Small intestine (tissue), 7 donors: ENCODE data around the gene CRTAC1. TPM values are rescaled to one million over a fixed set of nuclear protein-coding genes. Genes with fewer than 3 reads are reported as not detected.
A peak's percentile ranks its signal among the peaks of the same experiment; 100 is the strongest.

ENCODE experiments used
- DNase-seq, 2 donors: peaks; one replicate each; pipeline versions ENCODE4 v3.0.0 to v3.0.0-alpha.2; 2013
- FAIRE-seq: peaks from 2 replicates; lab custom pipeline; 2012; peaks lifted over from hg19 to GRCh38; lab: Jason Lieb, UNC
- H3K27ac ChIP-seq, 3 donors: one replicate each; pipeline ENCODE4 v1.5.1; 2013; ENCODE audit warnings: low read length in 2 of 3, mild to moderate bottlenecking in 2 of 3, control low read depth in 1 of 3, inconsistent platforms in 1 of 3, low read depth in 1 of 3, moderate library complexity in 1 of 3
- H3K27me3 ChIP-seq, 3 donors: one replicate each; pipeline ENCODE4 v1.6.1; 2013; ENCODE audit warnings: low read length in 3 of 3, inconsistent platforms in 1 of 3; ENCODE audit not compliant: control insufficient read depth in 3 of 3, insufficient read depth in 3 of 3
- H3K36me3 ChIP-seq, 3 donors: one replicate each; pipeline ENCODE4 v1.6.1; 2013; ENCODE audit warnings: low read length in 3 of 3, inconsistent platforms in 1 of 3, low read depth in 1 of 3, mild to moderate bottlenecking in 1 of 3, moderate library complexity in 1 of 3; ENCODE audit not compliant: control insufficient read depth in 3 of 3, insufficient read depth in 2 of 3
- H3K4me1 ChIP-seq, 3 donors: one replicate each; pipeline ENCODE4 v1.6.1; 2013; ENCODE audit warnings: low read length in 2 of 3, inconsistent platforms in 1 of 3, low read depth in 1 of 3, mild to moderate bottlenecking in 1 of 3, moderate library complexity in 1 of 3; ENCODE audit not compliant: control insufficient read depth in 3 of 3, insufficient read depth in 2 of 3
- H3K4me3 ChIP-seq, 3 donors: one replicate each; pipeline ENCODE4 v1.5.1; 2013; ENCODE audit warnings: low read length in 3 of 3, control low read depth in 1 of 3, inconsistent platforms in 1 of 3, low read depth in 1 of 3, mild to moderate bottlenecking in 1 of 3, moderate library complexity in 1 of 3
- H3K9me3 ChIP-seq, 2 donors: one replicate each; pipeline ENCODE4 v1.6.1; 2013; ENCODE audit warnings: low read depth in 1 of 2, low read length in 1 of 2; ENCODE audit not compliant: control insufficient read depth in 2 of 2, insufficient read depth in 1 of 2
- WGBS, 3 donors: extraction: QIAGEN DNeasy Blood & Tissue Kit; methylation state at CpG; one replicate each; pipeline ENCODE4 v1.1.7; 2013; 5-methylcytosine and 5-hydroxymethylcytosine counted together
- polyA plus RNA-seq, 4 donors: library from polyadenylated mRNA; stranded (reverse) in 3 of 4; unstranded in 1 of 4; fragments of 200-250 nt in 3 of 4; fragments of 120-200 nt in 1 of 4; gene quantifications; one replicate each; pipeline versions ENCODE4 v1.2.1 to v1.2.3, GENCODE V29; 2013
- donor health status: healthy with polysubstance abuse.
- donor health status: control.
- donor health status: control.
- donor health status: Bipolar disorder and iron deficiency.
- donor health status: healthy.

CRTAC1 gene
- polyA plus RNA-seq, 4 donors = 0.75 to 2.3 TPM; not detected in 2

- no peak for DNase-seq
- Histone ChIP-seq H3K4me1 (no peaks in the 10 kb centered on the region), H3K27me3 (peaks cover 0 to 2% (median 0%) of the 10 kb centered on the region in 3 donors), H3K36me3 (no peaks in the 10 kb centered on the region), H3K27ac (no peak overlapping the region), H3K4me3 (no peak overlapping the region), H3K9me3 (no peaks in the 10 kb centered on the region)
- FAIRE-seq = no peak
- WGBS, 3 donors = 52 to 83% (median 76%) methylated on average over 3 of the region's 3 CpGs
Observed at GRCh38 chr10:97883092-97883485, 147.3 kb downstream of the CRTAC1 start.

GRCh38 chr10:97882142-97883091 lies 148.0 kb downstream of the CRTAC1 start:
- H3K27me3 ChIP-seq = peaks cover 0 to 2% (median 0%) of the 10 kb centered on the region in 3 donors
- WGBS, 3 donors = 60 to 72% (median 67%) methylated on average over 11 of the region's 11 CpGs
- no peak overlapping the region for H3K27ac ChIP-seq
- FAIRE-seq (no peak), DNase-seq (peak in 1 of 2 donors; percentile 75)
- H3K4me3 ChIP-seq = no peak overlapping the region
- no peaks in the 10 kb centered on the region for H3K36me3 ChIP-seq
- H3K4me1 ChIP-seq = no peaks in the 10 kb centered on the region
- no peaks in the 10 kb centered on the region for H3K9me3 ChIP-seq

- H3K27me3 ChIP-seq = peaks cover 0 to 2% (median 0%) of the 10 kb centered on the region in 3 donors
- FAIRE-seq (no peak), DNase-seq (no peak)
- H3K27ac ChIP-seq = no peak overlapping the region
- no peaks in the 10 kb centered on the region for H3K4me1 ChIP-seq
- H3K9me3 ChIP-seq = no peaks in the 10 kb centered on the region
- WGBS, 3 donors = 92 to 94% (median 93%) methylated on average over 10 of the region's 10 CpGs
- no peaks in the 10 kb centered on the region for H3K36me3 ChIP-seq
- no peak overlapping the region for H3K4me3 ChIP-seq
Observed at GRCh38 chr10:97880109-97880508, 150.3 kb downstream of the CRTAC1 start.

- Histone ChIP-seq H3K36me3 (no peaks in the 10 kb centered on the region), H3K4me1 (no peaks in the 10 kb centered on the region), H3K27ac (no peak overlapping the region), H3K4me3 (no peak overlapping the region), H3K9me3 (no peaks in the 10 kb centered on the region), H3K27me3 (no peaks in the 10 kb centered on the region)
- DNase-seq (peak in 1 of 2 donors; percentile 16), FAIRE-seq (no peak)
- 79 to 87% (median 85%) methylated on average over 5 of the region's 5 CpGs for WGBS, 3 donors
Observed at GRCh38 chr10:97879241-97879640, 151.2 kb downstream of the CRTAC1 start.

GRCh38 chr10:97876402-97876801 lies 154.0 kb downstream of the CRTAC1 start:
- FAIRE-seq = no peak
- no peaks in the 10 kb centered on the region for H3K4me1 ChIP-seq
- H3K27me3 ChIP-seq = peaks cover 0 to 1% (median 0%) of the 10 kb centered on the region in 3 donors
- H3K27ac ChIP-seq = no peak overlapping the region
- H3K36me3 ChIP-seq = no peaks in the 10 kb centered on the region
- no peaks in the 10 kb centered on the region for H3K9me3 ChIP-seq
- 67 to 83% (median 75%) methylated on average over 4 of the region's 4 CpGs for WGBS, 3 donors
- no peak for DNase-seq
- H3K4me3 ChIP-seq = no peak overlapping the region

GRCh38 chr10:97875391-97875790 lies 155.0 kb downstream of the CRTAC1 start:
- FAIRE-seq (no peak), DNase-seq (no peak)
- no peak overlapping the region for H3K4me3 ChIP-seq
- H3K27ac ChIP-seq = no peak overlapping the region
- WGBS, 3 donors = 74 to 88% (median 86%) methylated on average over 7 of the region's 7 CpGs
- H3K36me3 ChIP-seq = no peaks in the 10 kb centered on the region
- no peaks in the 10 kb centered on the region for H3K9me3 ChIP-seq
- peaks cover 0 to 3% (median 1%) of the 10 kb centered on the region in 3 donors for H3K27me3 ChIP-seq
- H3K4me1 ChIP-seq = no peaks in the 10 kb centered on the region

- DNase-seq = no peak
- H3K36me3 ChIP-seq = no peaks in the 10 kb centered on the region
- no peaks in the 10 kb centered on the region for H3K9me3 ChIP-seq
- H3K27me3 ChIP-seq = peaks cover 0 to 3% (median 1%) of the 10 kb centered on the region in 3 donors
- 72 to 88% (median 73%) methylated on average over 6 of the region's 6 CpGs for WGBS, 3 donors
- peaks cover 0 to 4% (median 0%) of the 10 kb centered on the region in 3 donors for H3K4me1 ChIP-seq
- FAIRE-seq = no peak
- H3K4me3 ChIP-seq = no peak overlapping the region
- no peak overlapping the region for H3K27ac ChIP-seq
Observed at GRCh38 chr10:97874332-97874731, 156.1 kb downstream of the CRTAC1 start.

GRCh38 chr10:97873569-97873968 lies 156.9 kb downstream of the CRTAC1 start:
- H3K9me3 ChIP-seq = no peaks in the 10 kb centered on the region
- H3K4me3 ChIP-seq = no peak overlapping the region
- no peak overlapping the region for H3K27ac ChIP-seq
- 38 to 65% (median 43%) methylated on average over 6 of the region's 6 CpGs for WGBS, 3 donors
- DNase-seq (no peak), FAIRE-seq (no peak)
- peaks cover 3 to 9% (median 3%) of the 10 kb centered on the region in 3 donors for H3K4me1 ChIP-seq
- no peaks in the 10 kb centered on the region for H3K36me3 ChIP-seq
- H3K27me3 ChIP-seq = peaks cover 0 to 3% (median 1%) of the 10 kb centered on the region in 3 donors
